Activated CD4-positive, alpha-beta T cell treated with anti-CD3 and anti-CD28 coated beads, Interleukin-2, amount 50 U/mL, for 16 hours (primary cell): Measurements from ENCODE around the gene KAT8.
"Not testable (repeated sequence)": the region's sequence is repeated elsewhere in the genome, so short reads cannot be mapped to it uniquely, and the experiment has no call there.

ENCODE experiments used
- DNase-seq: peaks from one replicate; pipeline ENCODE4 v3.0.0-alpha.2; 2020

KAT8 gene

GRCh38 chr16:31150976-31151375 lies 33.5 kb downstream of the KAT8 start:
- not testable (repeated sequence) for DNase-seq

- DNase-seq = no peak
Observed at GRCh38 chr16:31157136-31157535, 39.7 kb downstream of the KAT8 start.

GRCh38 chr16:31167315-31167714 lies 49.9 kb downstream of the KAT8 start:
- no peak for DNase-seq

GRCh38 chr16:31168848-31169247 lies 51.4 kb downstream of the KAT8 start:
- no peak for DNase-seq

GRCh38 chr16:31170048-31170447 lies 52.6 kb downstream of the KAT8 start:
- not testable (repeated sequence) for DNase-seq

GRCh38 chr16:31177136-31177535 lies 59.7 kb downstream of the KAT8 start:
- DNase-seq = peak; percentile 61

- no peak for DNase-seq
Observed at GRCh38 chr16:31179219-31179746, 61.8 kb downstream of the KAT8 start.

- DNase-seq = peak; percentile 90
Observed at GRCh38 chr16:31179747-31180459, 62.4 kb downstream of the KAT8 start, which contains the start of gene FUS. FUS (plus strand) TSS chr16:31180139; CDS start chr16:31180215, 76 bp downstream.
